K562 (cell line): Measurements from ENCODE around the gene FAM78B. TPM values are rescaled to one million over a fixed set of nuclear protein-coding genes. Genes with fewer than 3 reads are reported as not detected.

Source experiments
- ATAC-seq: fragments of 200-7000 bp; cut with Tn5 transposase; 3 replicates; pipeline ENCODE4 v1.9.1; 2020; ENCODE audit warnings: moderate library complexity
- BruUV-seq: library from RNA; stranded (reverse); fragments of 400-500 nt; replicated peaks from 2 replicates; lab custom pipeline; 2021; lab: Mats Ljungman, UMichigan
- CTCF ChIA-PET: fragments of 300-600 bp; formaldehyde crosslinking; extraction: SDS; loops from one replicate; lab custom pipeline; 2021; ENCODE audit warnings: low intra/inter-chr PET ratio; lab: Yijun Ruan, JAX
- POLR2A ChIA-PET: fragments of 300-600, 350-650 bp; sonication (Branson Sonifier 250); formaldehyde crosslinking; extraction: SDS; loops from one replicate; lab custom pipeline; 2021; ENCODE audit warnings: antibody characterized with exemption, inconsistent platforms; lab: Yijun Ruan, JAX
- DNase-seq, 4 experiments: peaks; one replicate each; pipeline versions ENCODE4 v3.0.0 to v3.0.0-alpha.2; 2011 to 2018; ENCODE audit warnings: low spot score in 3 of 4, mixed read lengths in 3 of 4; ENCODE audit errors: extremely low read depth in 1 of 4
- FAIRE-seq: peaks from 2 replicates; lab custom pipeline; 2011; peaks lifted over from hg19 to GRCh38; lab: Jason Lieb, UNC
- H2AFZ ChIP-seq: 2 replicates; pipeline ENCODE4 v1.6.0; 2011; ENCODE audit warnings: low read depth, low read length, control low read depth, inconsistent platforms
- H3K27ac ChIP-seq: fragments of 200-600 bp; 3 replicates; pipeline ENCODE4 v1.8.0; 2011; ENCODE audit warnings: low read depth, mild to moderate bottlenecking, control low read depth, inconsistent platforms, low read length, moderate library complexity, mixed read lengths; ENCODE audit errors: extremely low read depth
- H3K27me3 ChIP-seq, 2 experiments: fragments of 300-600 bp in 1 of 2; 2 replicates in 1 of 2; 3 replicates in 1 of 2; pipeline versions ENCODE4 v1.6.0 to v1.8.0; 2011; ENCODE audit warnings: inconsistent platforms in 2 of 2, low read length in 2 of 2, mild to moderate bottlenecking in 1 of 2, mixed read lengths in 1 of 2, moderate library complexity in 1 of 2; ENCODE audit not compliant: control insufficient read depth in 2 of 2, insufficient read depth in 2 of 2
- H3K36me3 ChIP-seq: fragments of 300-600 bp; 3 replicates; pipeline ENCODE4 v1.8.0; 2011; ENCODE audit warnings: mild to moderate bottlenecking, low read length, inconsistent platforms; ENCODE audit not compliant: control insufficient read depth, insufficient read depth
- H3K4me1 ChIP-seq, 2 experiments: fragments of 200-600 bp in 1 of 2; replicated peaks in 1 of 2; 2 replicates in 1 of 2; 3 replicates in 1 of 2; pipeline versions ENCODE4 v1.5.1 to v1.8.0; 2011; ENCODE audit warnings: inconsistent platforms in 2 of 2, low read length in 2 of 2, mild to moderate bottlenecking in 1 of 2, mixed read lengths in 1 of 2, moderate library complexity in 1 of 2; ENCODE audit not compliant: control insufficient read depth in 2 of 2, insufficient read depth in 2 of 2
- H3K4me2 ChIP-seq: 2 replicates; pipeline ENCODE4 v1.6.1; 2011; ENCODE audit warnings: low read length, control low read depth, inconsistent platforms, mixed read lengths; ENCODE audit not compliant: insufficient read depth
- H3K4me3 ChIP-seq: fragments of 200-600 bp; sonication (generic), shearing (Covaris generic); 2 replicates; pipeline ENCODE4 v1.5.1; 2016; ENCODE audit warnings: control low read depth, inconsistent platforms
- H3K79me2 ChIP-seq: fragments of 200-600 bp; 3 replicates; pipeline ENCODE4 v1.8.0; 2011; ENCODE audit warnings: low read length, inconsistent platforms; ENCODE audit not compliant: control insufficient read depth, insufficient read depth
- H3K9ac ChIP-seq, 2 experiments: 2 replicates each; pipeline versions ENCODE4 v1.6.0 to v1.6.1; 2011; ENCODE audit warnings: low read depth in 2 of 2, low read length in 2 of 2, control low read depth in 1 of 2, inconsistent platforms in 1 of 2, mild to moderate bottlenecking in 1 of 2, mixed read lengths in 1 of 2; ENCODE audit not compliant: insufficient read depth in 1 of 2
- H3K9me1 ChIP-seq: one replicate; pipeline ENCODE4 v1.6.0; 2011; ENCODE audit warnings: inconsistent platforms, mild to moderate bottlenecking, low read length, moderate library complexity; ENCODE audit not compliant: control insufficient read depth, insufficient read depth
- H3K9me3 ChIP-seq: replicated peaks from 2 replicates; pipeline ENCODE4 v1.5.1; 2011; ENCODE audit warnings: low read depth, low read length, inconsistent platforms; ENCODE audit not compliant: control insufficient read depth, insufficient read depth
- H4K20me1 ChIP-seq: replicated peaks from 2 replicates; pipeline ENCODE4 v1.6.1; 2011; ENCODE audit warnings: low read length, inconsistent platforms, mixed read lengths; ENCODE audit not compliant: control insufficient read depth, insufficient read depth
- CREM ChIP-seq: IDR thresholded peaks from 2 replicates; pipeline ENCODE4 v1.6.1; 2014; ENCODE audit warnings: antibody characterized with exemption, low read depth
- GTF2A2 ChIP-seq: IDR thresholded peaks from 2 replicates; pipeline ENCODE4 v1.6.1; 2016; ENCODE audit warnings: mild to moderate bottlenecking, missing genetic modification characterization, missing compliant biosample characterization
- MTA3 ChIP-seq: fragments of 450-650 bp; formaldehyde crosslinking; IDR thresholded peaks from 2 replicates; pipeline ENCODE4 v1.6.1; 2017; ENCODE audit warnings: mild to moderate bottlenecking, borderline replicate concordance
- NFE2 ChIP-seq: IDR thresholded peaks from 2 replicates; pipeline ENCODE4 v1.6.1; 2014; ENCODE audit warnings: antibody characterized with exemption, low read depth
- PML ChIP-seq: IDR thresholded peaks from 2 replicates; pipeline ENCODE4 v1.6.1; 2012; ENCODE audit warnings: low read length, inconsistent platforms
- RBM15 ChIP-seq: fragments of 200-400 bp; formaldehyde crosslinking; IDR thresholded peaks from 2 replicates; pipeline ENCODE4 v1.6.1; 2018; ENCODE audit warnings: mild to moderate bottlenecking, low read length, moderate library complexity; ENCODE audit not compliant: insufficient read depth
- RHOXF2B ChIP-seq: fragments of 250-450 bp; sonication (Bioruptor Pico); conservative IDR thresholded peaks from 2 replicates; pipeline ENCODE4 v1.5.1; 2021
- SLC30A9 ChIP-seq: fragments of 250-450 bp; sonication (Bioruptor Pico); IDR thresholded peaks from 2 replicates; pipeline ENCODE4 v1.8.0; 2022; ENCODE audit warnings: mild to moderate bottlenecking, moderate library complexity
- ZNF224 ChIP-seq: sonication (generic); formaldehyde crosslinking; IDR thresholded peaks from 2 replicates; pipeline ENCODE4 v1.8.0; 2022; ENCODE audit warnings: mild to moderate bottlenecking, missing genetic modification reagents
- WGBS: fragments of 100-300 bp; shearing (Covaris generic); methylation state at CpG from one replicate; pipeline ENCODE4 v1.1.6; 2016; ENCODE audit warnings: low coverage, mixed read lengths; ENCODE audit not compliant: insufficient coverage; ENCODE audit errors: missing lambda C conversion rate; 5-methylcytosine and 5-hydroxymethylcytosine counted together
- in situ Hi-C: fragments of 300-500 bp; cut with MboI; formaldehyde crosslinking; loops from 4 replicates; pipeline ENCODE4 v1.15.0; 2018; ENCODE audit warnings: inconsistent platforms, mixed read lengths
- intact Hi-C: fragments of 100-400 bp; cut with micrococcal nuclease; formaldehyde crosslinking; loops from 2 replicates; pipeline ENCODE4 v1.14.2; 2022
- polyA plus RNA-seq, 8 experiments: library from polyadenylated mRNA; depleted of rRNA in 4 of 8; stranded (reverse) in 5 of 8; unstranded in 3 of 8; fragments of >200 nt; fragmentation: Nextera tagmentation in 2 of 8; fragmentation: Illumina TruSeq in 1 of 8; extraction: Ambion mirVana in 2 of 8; extraction: Trizol in 1 of 8; gene quantifications; 2 replicates each; pipeline versions ENCODE4 v1.2.1 to v1.2.3, GENCODE V29; 2011 to 2014; ENCODE audit warnings: inconsistent platforms in 1 of 8, missing spikeins in 1 of 8
- total RNA-seq, 7 experiments: library from RNA; depleted of rRNA in 6 of 7; stranded (reverse); fragments of >200 nt in 6 of 7; fragmentation: Illumina TruSeq in 2 of 7; extraction: Trizol in 2 of 7; gene quantifications; 2 replicates each; pipeline versions ENCODE4 v1.2.1 to v1.2.3, GENCODE V29; 2011 to 2021; ENCODE audit warnings: low replicate concordance in 1 of 7
- TF ChIP-seq, protein P1 (sequence below): fragments of 450-650 bp; IDR thresholded peaks from 2 replicates; pipeline ENCODE4 v1.7.1; 2018; ENCODE audit warnings: mild to moderate bottlenecking, low read depth; ENCODE audit not compliant: partially characterized antibody
- TF ChIP-seq, protein P2 (sequence below): fragments of 250-450 bp; sonication (Bioruptor Pico); IDR thresholded peaks from 2 replicates; pipeline ENCODE4 v1.5.0; 2020; ENCODE audit warnings: mild to moderate bottlenecking
- TF ChIP-seq, protein P3 (sequence below): fragments of 250-450 bp; sonication (Bioruptor Pico); IDR thresholded peaks from 2 replicates; pipeline ENCODE4 v1.5.0; 2021; ENCODE audit warnings: mild to moderate bottlenecking, moderate library complexity

FAM78B gene
- total and polyA plus RNA-seq, 9 of the 15 experiments (the other 6 are each of a cell fraction or from before 2014, with no cell fraction given), result 0.04 to 0.43 (median 0.29) TPM; not detected in 1

DNA sequence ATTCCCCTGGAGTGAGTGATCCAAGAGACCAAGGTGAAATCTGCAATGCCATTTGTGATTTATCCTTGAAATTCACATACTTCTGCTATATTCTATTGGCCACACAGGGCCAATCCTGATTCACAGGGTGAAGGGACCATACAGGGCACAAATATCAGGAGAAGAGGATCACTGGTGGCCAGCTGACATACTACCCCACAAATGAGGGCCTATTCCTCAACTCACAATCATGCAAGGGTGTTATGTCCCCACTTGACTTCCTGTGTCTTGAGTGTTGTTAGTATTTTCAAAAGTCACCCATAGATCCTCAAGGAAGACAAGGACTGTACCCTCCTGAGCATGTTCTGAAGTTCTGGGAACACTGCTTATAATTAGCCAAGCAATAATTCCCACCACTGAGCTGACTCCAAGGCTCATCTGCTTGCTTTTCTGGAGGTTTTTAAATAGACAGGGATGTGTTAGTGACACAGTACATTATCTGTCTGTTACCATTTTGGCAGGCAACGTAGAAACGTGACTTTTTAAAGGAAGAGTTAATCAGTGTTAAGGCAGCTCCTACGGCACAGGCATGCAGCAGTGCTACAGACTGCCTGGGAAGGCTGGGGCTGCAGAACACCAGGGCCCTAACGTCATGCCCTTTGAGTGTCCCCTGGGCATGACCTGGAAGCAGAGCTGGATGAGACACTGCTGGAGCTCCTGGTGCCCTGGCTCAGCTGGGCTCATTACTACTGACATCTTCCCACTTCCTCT is 137.4 kb downstream of the FAM78B start:
- Histone ChIP-seq H3K36me3 (no peaks in the 10 kb centered on the region), H3K27ac (no peak overlapping the region), H3K4me2 (no peak overlapping the region), H3K27me3 (no peaks in the 10 kb centered on the region), H3K9ac (no peak overlapping the region), H3K4me1 (no peaks in the 10 kb centered on the region), H3K9me3 (no peaks in the 10 kb centered on the region), H2AFZ (no peak overlapping the region), H3K79me2 (no peaks in the 10 kb centered on the region), H3K4me3 (no peak overlapping the region), H3K9me1 (no peaks in the 10 kb centered on the region), H4K20me1 (no peaks in the 10 kb centered on the region)
- DNase-seq (no peak), ATAC-seq (no peak), FAIRE-seq (peak; percentile 11)
- WGBS, result 0% methylated on average over 4 of the region's 4 CpGs
- BruUV-seq, result no TSS peak
- in situ Hi-C loops (no loop called here), intact Hi-C loops (no loop called here)
- ChIA-PET POLR2A (interaction anchor here (1.1 kb wide), 2 partner anchors 9 to 79 kb away, joined by 3 to 5 read pairs; no protein-coding TSS in a partner anchor), CTCF (no interaction called here)
- TF ChIP-seq RBM15 (no peak), GTF2A2 (tag) (no peak), NFE2 (no peak), RHOXF2B (CRISPR knock-in tag) (no peak), CREM (no peak), SLC30A9 (CRISPR knock-in tag) (no peak), ZNF224 (no peak), PML (no peak), MTA3 (no peak)
- TF ChIP-seq, protein P1, sequence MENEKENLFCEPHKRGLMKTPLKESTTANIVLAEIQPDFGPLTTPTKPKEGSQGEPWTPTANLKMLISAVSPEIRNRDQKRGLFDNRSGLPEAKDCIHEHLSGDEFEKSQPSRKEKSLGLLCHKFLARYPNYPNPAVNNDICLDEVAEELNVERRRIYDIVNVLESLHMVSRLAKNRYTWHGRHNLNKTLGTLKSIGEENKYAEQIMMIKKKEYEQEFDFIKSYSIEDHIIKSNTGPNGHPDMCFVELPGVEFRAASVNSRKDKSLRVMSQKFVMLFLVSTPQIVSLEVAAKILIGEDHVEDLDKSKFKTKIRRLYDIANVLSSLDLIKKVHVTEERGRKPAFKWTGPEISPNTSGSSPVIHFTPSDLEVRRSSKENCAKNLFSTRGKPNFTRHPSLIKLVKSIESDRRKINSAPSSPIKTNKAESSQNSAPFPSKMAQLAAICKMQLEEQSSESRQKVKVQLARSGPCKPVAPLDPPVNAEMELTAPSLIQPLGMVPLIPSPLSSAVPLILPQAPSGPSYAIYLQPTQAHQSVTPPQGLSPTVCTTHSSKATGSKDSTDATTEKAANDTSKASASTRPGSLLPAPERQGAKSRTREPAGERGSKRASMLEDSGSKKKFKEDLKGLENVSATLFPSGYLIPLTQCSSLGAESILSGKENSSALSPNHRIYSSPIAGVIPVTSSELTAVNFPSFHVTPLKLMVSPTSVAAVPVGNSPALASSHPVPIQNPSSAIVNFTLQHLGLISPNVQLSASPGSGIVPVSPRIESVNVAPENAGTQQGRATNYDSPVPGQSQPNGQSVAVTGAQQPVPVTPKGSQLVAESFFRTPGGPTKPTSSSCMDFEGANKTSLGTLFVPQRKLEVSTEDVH, result no peak
- TF ChIP-seq, protein P2, sequence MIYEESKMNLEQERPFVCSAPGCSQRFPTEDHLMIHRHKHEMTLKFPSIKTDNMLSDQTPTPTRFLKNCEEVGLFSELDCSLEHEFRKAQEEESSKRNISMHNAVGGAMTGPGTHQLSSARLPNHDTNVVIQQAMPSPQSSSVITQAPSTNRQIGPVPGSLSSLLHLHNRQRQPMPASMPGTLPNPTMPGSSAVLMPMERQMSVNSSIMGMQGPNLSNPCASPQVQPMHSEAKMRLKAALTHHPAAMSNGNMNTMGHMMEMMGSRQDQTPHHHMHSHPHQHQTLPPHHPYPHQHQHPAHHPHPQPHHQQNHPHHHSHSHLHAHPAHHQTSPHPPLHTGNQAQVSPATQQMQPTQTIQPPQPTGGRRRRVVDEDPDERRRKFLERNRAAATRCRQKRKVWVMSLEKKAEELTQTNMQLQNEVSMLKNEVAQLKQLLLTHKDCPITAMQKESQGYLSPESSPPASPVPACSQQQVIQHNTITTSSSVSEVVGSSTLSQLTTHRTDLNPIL, result no peak
- TF ChIP-seq, protein P3, sequence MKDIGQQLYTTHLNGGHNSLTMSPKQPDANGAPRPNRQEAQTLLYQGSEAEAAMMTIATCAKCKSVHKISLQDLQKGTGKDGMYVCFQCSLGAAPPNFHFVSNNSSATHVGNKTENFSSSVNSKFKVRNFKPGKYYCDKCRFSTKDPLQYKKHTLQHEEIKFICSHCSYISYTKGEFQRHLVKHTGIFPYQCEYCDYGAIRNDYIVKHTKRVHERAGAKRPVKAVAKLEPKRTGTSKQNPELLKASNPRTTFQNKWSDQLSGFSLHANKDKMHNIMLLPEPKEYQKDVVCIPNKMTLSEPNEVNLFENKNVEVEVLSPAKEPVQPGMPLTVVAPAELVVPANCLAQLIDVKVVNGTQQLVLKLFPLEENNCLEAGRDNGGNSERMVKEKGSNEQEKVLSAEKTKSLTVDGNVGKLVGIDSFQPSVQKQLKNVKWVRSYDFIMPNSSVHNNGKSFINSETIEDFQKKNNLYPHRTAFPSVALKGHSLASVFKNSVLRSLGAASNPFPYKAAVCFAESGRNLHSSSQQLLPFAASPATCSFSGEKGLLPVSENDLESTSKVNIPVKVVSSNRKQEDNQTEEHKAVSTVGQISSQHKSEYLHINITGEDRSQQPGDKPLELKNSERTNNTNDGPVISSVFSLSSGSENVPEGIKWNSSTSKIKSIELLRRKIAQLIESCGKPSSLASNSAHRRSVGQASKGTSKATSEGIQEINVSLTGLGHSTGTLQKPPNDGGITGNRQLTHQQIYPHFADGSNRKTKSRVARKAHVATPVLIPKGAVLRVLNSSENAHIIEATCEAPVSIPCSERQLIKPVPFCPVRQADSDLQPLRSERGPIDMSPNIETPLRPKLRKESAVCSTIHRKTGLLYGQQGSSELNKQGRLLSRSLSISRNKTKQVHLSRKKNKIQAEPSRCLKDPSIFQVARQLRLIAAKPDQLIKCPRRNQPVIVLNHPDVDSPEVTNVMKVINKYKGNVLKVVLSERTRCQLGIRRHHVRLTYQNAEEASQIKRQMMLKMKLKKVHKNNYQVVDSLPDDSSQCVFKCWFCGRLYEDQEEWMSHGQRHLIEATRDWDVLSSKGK (CRISPR knock-in tag), result no peak
